Heart left ventricle (tissue), 16 donors: ENCODE results near the gene CLCF1. TPM values are rescaled to one million over a fixed set of nuclear protein-coding genes. Genes with fewer than 3 reads are reported as not detected.

Experiments
- ATAC-seq, 4 donors: fragments of 200-7000 bp; cut with Tn5 transposase; one replicate each; pipeline ENCODE4 v1.9.1; 2020 to 2022; ENCODE audit warnings: moderate library complexity in 4 of 4, mild to moderate bottlenecking in 3 of 4, moderate number of reproducible peaks in 1 of 4
- DNase-seq, 5 donors: peaks; one replicate each; pipeline ENCODE4 v3.0.0-alpha.2; 2020
- H3K27ac ChIP-seq, 12 donors: fragments of 200-600 bp; sonication (generic) in 4 of 12; one replicate each; pipeline versions ENCODE4 v1.5.0 to v1.8.0; 2016 to 2022; ENCODE audit warnings: mild to moderate bottlenecking in 2 of 12
- H3K27me3 ChIP-seq, 9 donors: fragments of 200-600 bp; sonication (generic) in 2 of 9; one replicate each; pipeline versions ENCODE4 v1.5.1 to v1.8.0; 2016 to 2022; ENCODE audit warnings: mild to moderate bottlenecking in 3 of 9
- H3K36me3 ChIP-seq, 9 donors: fragments of 200-600 bp; sonication (generic) in 2 of 9; one replicate each; pipeline versions ENCODE4 v1.5.0 to v1.8.0; 2018 to 2022; ENCODE audit warnings: mild to moderate bottlenecking in 2 of 9
- H3K4me1 ChIP-seq, 12 donors: fragments of 200-600 bp; sonication (generic) in 4 of 12; one replicate each; pipeline versions ENCODE4 v1.5.0 to v1.8.0; 2016 to 2022; ENCODE audit warnings: mild to moderate bottlenecking in 3 of 12
- H3K4me3 ChIP-seq, 12 donors: fragments of 200-600 bp; sonication (generic) in 4 of 12; one replicate each; pipeline versions ENCODE4 v1.5.0 to v1.8.0; 2017 to 2022; ENCODE audit warnings: mild to moderate bottlenecking in 9 of 12, moderate library complexity in 4 of 12
- H3K9me3 ChIP-seq, 12 donors: fragments of 200-600 bp; sonication (generic) in 4 of 12; one replicate each; pipeline versions ENCODE4 v1.5.0 to v1.8.0; 2016 to 2022; ENCODE audit warnings: mild to moderate bottlenecking in 1 of 12
- POLR2A ChIP-seq, 2 donors: fragments of 450-650 bp; IDR thresholded peaks; one replicate each; pipeline ENCODE4 v1.6.1; 2017; ENCODE audit warnings: antibody characterized with exemption in 2 of 2, mild to moderate bottlenecking in 2 of 2, moderate library complexity in 2 of 2
- WGBS, 4 donors: extraction: QIAGEN DNeasy Blood & Tissue Kit in 2 of 4; methylation state at CpG; one replicate each; pipeline versions ENCODE4 v1.1.5 to v1.1.7; 2013 to 2018; 5-methylcytosine and 5-hydroxymethylcytosine counted together
- intact Hi-C, 10 donors: fragments of 100-400 bp; cut with DNase I; formaldehyde crosslinking; loops; one replicate each; pipeline versions ENCODE4 v1.11.1 to v1.14.2; 2022
- polyA plus RNA-seq, 2 donors: library from polyadenylated mRNA; stranded (reverse); fragments of 200-250 nt; gene quantifications; one replicate each; pipeline ENCODE4 v1.2.3, GENCODE V29; 2013
- total RNA-seq, 9 donors: library from RNA; depleted of rRNA in 2 of 9; stranded (reverse); fragments of >200 nt in 2 of 9; fragmentation: NEBNext Ultra II Directional in 3 of 9; extraction: Animal tissue kit (Norgen Biotek cat#: 25700) in 3 of 9; gene quantifications; one replicate each; pipeline versions ENCODE4 v1.1.0 to v1.2.4, GENCODE V29; 2016 to 2023
- TF ChIP-seq, protein P1 (sequence below), 12 donors: fragments of 200-600 bp; sonication (generic) in 4 of 12; IDR thresholded peaks; one replicate each; pipeline versions ENCODE4 v1.5.0 to v1.8.0; 2018 to 2022; ENCODE audit warnings: antibody characterized with exemption in 12 of 12, mild to moderate bottlenecking in 5 of 12
- donor health status: ischemic (EF 13 %, LVEDD 7.1; RV severe dilation, severe dysfunction).
- donor health status: healthy with polysubstance abuse.
- donor health status: DM: no; HTN: yes; CAD: no.
- donor health status: DM: no; HTN: no; CAD: no.
- donor health status: ischemic (EF 25% LVEDD 6.9; RV normal size, moderate dysfunction).
- donor health status: ischemic (EF 25% LVEDD 5.7; RV mildly dilated, moderate dysfunction).
- donor health status: healthy.
- donor health status: DM: yes; HTN: yes; CAD: no.
- donor health status: ischemic (EF 35%, LVEDD 5.7; RV mildly dilated, moderate dysfunction).
- donor health status: nonischemic (EF 11% LVEDD 7.7; RV severe dilation, severe dysfunction).
- donor health status: DM: yes; HTN: yes; CAD: no.
- donor health status: PGD.
- donor health status: ischemic (EF 29% LVEDD 5.4; RV normal size, mild dysfunction).
- donor health status: nonischemic (EF 23%, LVEDD 6.1; RV moderate dilation, normal function).

The CLCF1 gene
- total and polyA plus RNA-seq, 11 donors, result 0.25 to 17.1 (median 1.7) TPM

DNA sequence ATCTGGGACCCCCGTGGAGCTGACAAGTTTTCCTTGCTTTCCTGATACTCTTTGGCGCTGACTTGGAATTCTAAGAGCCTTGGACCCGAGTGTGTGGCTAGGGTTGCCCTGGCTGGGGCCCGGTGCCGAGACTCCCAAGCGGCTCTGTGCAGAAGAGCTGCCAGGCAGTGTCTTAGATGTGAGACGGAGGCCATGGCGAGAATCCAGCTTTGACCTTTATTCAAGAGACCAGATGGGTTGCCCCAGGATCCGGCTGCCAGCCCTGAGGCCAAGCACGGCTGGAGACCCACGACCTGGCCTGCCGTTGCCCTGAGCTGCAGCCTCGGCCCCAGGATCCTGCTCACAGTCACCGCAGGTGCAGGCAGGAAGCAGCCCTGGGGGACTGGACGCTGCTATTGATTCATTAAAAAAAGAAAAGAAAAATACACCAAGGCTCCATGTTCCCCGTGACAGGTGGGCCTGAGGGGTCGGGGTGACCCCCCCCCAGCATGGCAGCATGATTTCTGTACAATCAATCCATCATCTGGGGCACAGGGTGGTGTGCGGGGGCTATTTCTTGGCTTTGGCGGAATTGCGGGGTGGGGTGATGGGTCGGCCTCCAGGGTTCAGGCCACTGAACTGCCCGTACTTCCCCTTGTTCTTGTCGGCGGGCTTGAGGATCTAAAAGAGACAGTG, 24.7 kb upstream of the CLCF1 start:
- Histone ChIP-seq H3K27ac (no peak overlapping the region), H3K27me3 (no peaks in the 10 kb centered on the region), H3K4me3 (no peak overlapping the region), H3K9me3 (no peaks in the 10 kb centered on the region), H3K36me3 (peaks cover 0 to 55% (median 42%) of the 10 kb centered on the region in 9 donors), H3K4me1 (peaks cover 0 to 56% (median 34%) of the 10 kb centered on the region in 12 donors)
- WGBS, 4 donors, result 77 to 83% (median 81%) methylated on average over 22 to 24 of the region's 24 CpGs
- intact Hi-C loops, result loop anchor here in 1 of 10 donors (5.0 kb wide), 1 partner anchor 109 kb away; the partner anchor contains the start of genes CDK2AP2 and PITPNM1
- TF ChIP-seq, protein P1, sequence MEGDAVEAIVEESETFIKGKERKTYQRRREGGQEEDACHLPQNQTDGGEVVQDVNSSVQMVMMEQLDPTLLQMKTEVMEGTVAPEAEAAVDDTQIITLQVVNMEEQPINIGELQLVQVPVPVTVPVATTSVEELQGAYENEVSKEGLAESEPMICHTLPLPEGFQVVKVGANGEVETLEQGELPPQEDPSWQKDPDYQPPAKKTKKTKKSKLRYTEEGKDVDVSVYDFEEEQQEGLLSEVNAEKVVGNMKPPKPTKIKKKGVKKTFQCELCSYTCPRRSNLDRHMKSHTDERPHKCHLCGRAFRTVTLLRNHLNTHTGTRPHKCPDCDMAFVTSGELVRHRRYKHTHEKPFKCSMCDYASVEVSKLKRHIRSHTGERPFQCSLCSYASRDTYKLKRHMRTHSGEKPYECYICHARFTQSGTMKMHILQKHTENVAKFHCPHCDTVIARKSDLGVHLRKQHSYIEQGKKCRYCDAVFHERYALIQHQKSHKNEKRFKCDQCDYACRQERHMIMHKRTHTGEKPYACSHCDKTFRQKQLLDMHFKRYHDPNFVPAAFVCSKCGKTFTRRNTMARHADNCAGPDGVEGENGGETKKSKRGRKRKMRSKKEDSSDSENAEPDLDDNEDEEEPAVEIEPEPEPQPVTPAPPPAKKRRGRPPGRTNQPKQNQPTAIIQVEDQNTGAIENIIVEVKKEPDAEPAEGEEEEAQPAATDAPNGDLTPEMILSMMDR (IDR thresholded peaks at IDR 0.05), result no peak
- TF ChIP-seq POLR2A (IDR thresholded peaks at IDR 0.05), result no peak
- ATAC-seq (no peak), DNase-seq (peak in 1 of 5 donors; percentile 40)

DNA sequence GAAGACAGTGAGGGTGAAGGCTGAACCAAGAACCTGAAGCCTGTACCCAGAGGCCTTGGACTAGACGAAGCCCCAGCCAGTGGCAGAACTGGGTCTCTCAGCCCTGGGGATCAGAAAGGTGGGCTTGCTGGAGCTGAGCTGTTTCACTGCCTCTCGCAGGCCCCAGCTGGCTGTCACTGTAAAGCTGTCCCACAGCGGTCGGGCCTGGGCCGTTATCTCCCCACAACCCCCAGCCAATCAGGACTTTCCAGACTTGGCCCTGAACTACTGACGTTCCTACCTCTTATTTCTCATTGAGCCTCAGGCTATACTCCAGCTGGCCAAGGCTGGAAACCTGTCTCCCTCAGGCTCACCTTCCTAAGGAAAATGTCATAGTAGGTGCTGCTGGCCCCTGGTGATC, 24.1 kb upstream of the CLCF1 start:
- Histone ChIP-seq H3K36me3 (peaks cover 0 to 55% (median 42%) of the 10 kb centered on the region in 9 donors), H3K27ac (peak overlapping the region in 1 of 12 donors; percentile 14), H3K27me3 (no peaks in the 10 kb centered on the region), H3K4me1 (peaks cover 0 to 54% (median 35%) of the 10 kb centered on the region in 12 donors), H3K9me3 (no peaks in the 10 kb centered on the region), H3K4me3 (no peak overlapping the region)
- TF ChIP-seq, protein P1 (IDR thresholded peaks at IDR 0.05), result no peak
- no peak for TF ChIP-seq POLR2A (IDR thresholded peaks at IDR 0.05)
- DNase-seq (no peak), ATAC-seq (no peak)
- intact Hi-C loops, result loop anchor here in 1 of 10 donors (5.0 kb wide), 1 partner anchor 110 kb away; the partner anchor contains the start of genes CDK2AP2 and PITPNM1
- 35 to 56% (median 48%) methylated on average over 6 of the region's 6 CpGs for WGBS, 4 donors

DNA sequence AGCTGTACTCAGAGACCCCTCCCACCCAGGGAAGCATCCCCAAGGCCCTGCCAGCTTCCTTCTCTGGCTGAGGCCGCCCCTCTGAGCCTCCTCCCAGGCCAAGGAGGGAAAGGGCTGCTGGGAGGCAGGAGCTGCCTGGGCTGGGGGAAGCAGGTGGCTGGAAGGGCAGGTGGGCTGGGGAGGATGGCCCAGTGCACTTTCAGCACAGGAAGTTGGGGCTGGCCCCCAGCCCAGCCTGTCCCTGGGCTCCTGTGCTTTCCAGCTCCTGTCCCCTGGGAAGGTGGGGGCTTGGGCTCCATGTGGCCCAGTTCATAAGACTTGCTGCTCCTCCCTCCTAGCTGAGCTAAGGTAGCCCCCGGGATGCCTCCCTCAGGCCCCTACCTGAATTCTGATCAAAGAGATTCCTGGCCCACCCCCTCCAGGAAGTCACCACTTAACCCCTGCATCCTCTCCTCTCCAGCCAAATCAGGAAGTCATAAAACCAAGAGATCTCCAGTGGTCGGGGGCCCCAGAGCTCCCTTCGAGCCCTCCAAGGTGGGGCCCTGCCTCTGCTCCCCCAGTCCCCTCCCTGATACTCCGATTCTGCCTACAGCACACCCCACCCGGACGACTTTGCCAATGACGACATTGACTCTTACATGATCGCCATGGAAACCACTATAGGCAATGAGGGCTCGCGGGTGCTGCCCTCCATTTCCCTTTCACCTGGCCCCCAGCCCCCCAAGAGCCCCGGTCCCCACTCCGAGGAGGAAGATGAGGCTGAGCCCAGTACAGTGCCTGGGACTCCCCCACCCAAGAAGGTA, 23.4 kb upstream of the CLCF1 start:
- TF ChIP-seq POLR2A (IDR thresholded peaks at IDR 0.05), result no peak
- TF ChIP-seq, protein P1 (IDR thresholded peaks at IDR 0.05), result no peak
- Histone ChIP-seq H3K9me3 (no peaks in the 10 kb centered on the region), H3K36me3 (peaks cover 0 to 55% (median 42%) of the 10 kb centered on the region in 9 donors), H3K27ac (peak overlapping the region in 2 of 12 donors; percentile 14 to 18), H3K27me3 (no peaks in the 10 kb centered on the region), H3K4me1 (peaks cover 0 to 52% (median 33%) of the 10 kb centered on the region in 12 donors), H3K4me3 (no peak overlapping the region)
- WGBS, 4 donors, result 54 to 72% (median 60%) methylated on average over 13 of the region's 13 CpGs
- DNase-seq, result peak in 1 of 5 donors; percentile 37
- intact Hi-C loops, result loop anchor here in 1 of 10 donors (5.0 kb wide), 1 partner anchor 111 kb away; the partner anchor contains the start of genes CDK2AP2 and PITPNM1
- no peak for ATAC-seq

GRCh38 chr11:67396259-67396581, 22.8 kb upstream of the CLCF1 start:
- DNase-seq, result no peak
- Histone ChIP-seq H3K4me1 (peaks cover 0 to 55% (median 33%) of the 10 kb centered on the region in 12 donors), H3K36me3 (peaks cover 0 to 55% (median 42%) of the 10 kb centered on the region in 9 donors), H3K27ac (no peak overlapping the region), H3K9me3 (no peaks in the 10 kb centered on the region), H3K4me3 (no peak overlapping the region), H3K27me3 (no peaks in the 10 kb centered on the region)
- intact Hi-C loops, result loop anchor here in 1 of 10 donors (5.0 kb wide), 1 partner anchor 111 kb away; the partner anchor contains the start of genes CDK2AP2 and PITPNM1
- ATAC-seq, result no peak
- WGBS, 4 donors, result 88 to 95% (median 91%) methylated on average over 7 of the region's 7 CpGs
- TF ChIP-seq POLR2A (IDR thresholded peaks at IDR 0.05), result no peak
- TF ChIP-seq, protein P1 (IDR thresholded peaks at IDR 0.05), result no peak
